Measurements from ENCODE around the gene TAS2R41. TPM values are rescaled to one million over a fixed set of nuclear protein-coding genes. Genes with fewer than 3 reads are reported as not detected.
"Not testable (repeated sequence)": the region's sequence is repeated elsewhere in the genome, so short reads cannot be mapped to it uniquely, and the experiment has no call there.

TAS2R41 gene
- total RNA-seq, 1 donor from 2014 or later, result not detected

GRCh38 chr7:143514995-143515735, 37.5 kb downstream of the TAS2R41 start:
- no peak for DNase-seq (ENCODE audit: low read depth in 2 of 2)

GRCh38 chr7:143516981-143517380, 39.3 kb downstream of the TAS2R41 start:
- no peak for DNase-seq (ENCODE audit: low read depth in 2 of 2)

DNA sequence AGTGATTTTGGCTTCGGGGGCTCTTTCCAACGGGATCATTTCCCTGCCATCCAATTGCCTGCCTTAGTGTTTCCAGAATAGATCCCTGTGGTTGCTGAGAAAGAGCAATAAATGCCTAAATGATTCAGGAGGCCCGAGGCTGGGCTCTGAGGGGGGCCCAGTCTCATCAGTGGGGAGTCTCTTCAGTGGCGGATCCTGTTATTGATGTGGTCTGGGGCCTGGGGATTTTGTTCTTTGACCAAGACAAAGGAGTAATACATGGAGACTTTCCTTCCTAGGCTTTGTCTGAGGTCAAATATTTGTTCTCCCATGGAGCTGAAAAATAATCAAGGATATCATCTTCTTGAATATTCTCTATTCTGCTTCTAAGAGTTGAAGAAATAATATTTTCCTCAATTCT, 40.8 kb downstream of the TAS2R41 start:
- no peak for DNase-seq (ENCODE audit: low read depth in 2 of 2)

DNA sequence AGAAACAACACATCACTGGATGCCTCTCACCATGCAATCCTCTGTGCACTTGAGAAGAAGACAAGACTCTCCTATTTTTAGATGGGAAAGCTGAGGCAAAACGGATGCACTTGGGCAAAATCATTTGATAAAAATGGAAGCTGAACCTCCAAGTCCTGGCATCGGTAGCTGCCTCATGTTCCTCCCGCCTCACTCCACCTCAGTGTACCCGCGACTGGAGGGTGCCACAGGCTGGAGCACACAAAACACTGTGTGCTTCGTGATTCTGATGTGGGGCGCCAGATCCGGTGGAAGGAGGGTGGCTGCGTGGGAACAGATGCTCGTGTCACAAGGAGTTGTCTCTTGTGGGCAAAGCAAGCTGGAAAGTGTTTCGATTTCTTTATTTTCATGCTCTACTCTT, 41.3 kb downstream of the TAS2R41 start:
- no peak for DNase-seq (ENCODE audit: low read depth in 2 of 2)

DNA sequence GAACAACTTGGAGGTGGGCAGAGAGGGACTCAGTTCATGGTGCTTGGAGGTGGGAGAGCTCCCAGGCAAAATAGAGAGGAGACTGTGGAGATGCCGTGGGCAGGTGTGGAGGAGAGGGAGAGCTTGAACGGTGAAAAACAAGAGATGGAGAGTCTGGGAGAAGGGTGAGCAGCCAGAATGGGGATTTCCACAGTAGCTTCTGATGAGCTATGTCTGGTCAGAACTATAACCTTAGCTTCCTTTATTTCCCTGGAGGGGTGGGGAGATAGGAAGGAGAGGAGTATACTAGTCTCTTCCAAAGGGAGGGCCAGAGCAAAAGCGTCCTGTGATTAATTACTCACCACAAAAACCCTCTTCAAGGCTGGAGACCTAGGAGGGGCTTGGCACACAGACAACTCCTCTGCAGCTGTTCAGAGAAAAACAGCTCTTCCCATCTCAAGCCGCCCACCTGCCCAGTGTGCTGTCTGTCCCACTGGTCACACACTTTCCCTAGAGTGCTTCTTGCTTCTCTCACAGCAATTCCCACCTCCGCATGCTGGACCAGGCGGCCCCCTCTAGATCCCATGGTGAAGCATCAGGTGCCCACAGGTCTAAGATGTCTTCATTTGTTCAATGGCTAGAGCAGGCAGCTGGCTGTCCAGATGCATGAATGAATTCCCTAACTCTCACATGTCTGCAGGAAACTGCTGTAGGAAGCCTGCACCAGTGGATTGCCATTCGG, 41.9 kb downstream of the TAS2R41 start:
- DNase-seq (ENCODE audit: low read depth in 2 of 2), result peak in 1 of 2 donors; percentile 96

GRCh38 chr7:143522309-143522916, 44.7 kb downstream of the TAS2R41 start:
- not testable (repeated sequence) for DNase-seq (ENCODE audit: low read depth in 2 of 2)

Other genes starting within 250 kb of the TAS2R41 start
- 61.5 and 77.0 TPM in 2 replicates for gene GSTK1, start 214.4 kb upstream of the TAS2R41 start, total RNA-seq
- not detected in 2 replicates for gene TMEM139, start 192.9 kb upstream of the TAS2R41 start, total RNA-seq
- 9.9 and 11.6 TPM in 2 replicates for gene CASP2, start 189.5 kb upstream of the TAS2R41 start, total RNA-seq
- not detected in 2 replicates for gene CLCN1, start 161.8 kb upstream of the TAS2R41 start, total RNA-seq
- under 0.01 and 0.22 TPM in 2 replicates for gene FAM131B, start 115.2 kb upstream of the TAS2R41 start, total RNA-seq
- 12.0 and 13.9 TPM in 2 replicates for gene ZYX, start 96.5 kb upstream of the TAS2R41 start, total RNA-seq
- 0.20 TPM in 1 of 2 replicates, not detected in the other for gene EPHA1, start 69.0 kb upstream of the TAS2R41 start, total RNA-seq
- not detected in 2 replicates for gene TAS2R60, start 34.4 kb upstream of the TAS2R41 start, total RNA-seq
- not detected in 2 replicates for gene CTAGE15, start 93.9 kb downstream of the TAS2R41 start, total RNA-seq
- 3.0 and 4.8 TPM in 2 replicates for gene TCAF2, start 143.1 kb downstream of the TAS2R41 start, total RNA-seq